Choroid plexus epithelial cell (primary cell): ENCODE results near the gene SLC9A5.
A peak's percentile ranks its signal among the peaks of the same experiment; 100 is the strongest.

Experiments used
- DNase-seq: peaks from one replicate; pipeline ENCODE4 v3.0.0-alpha.2; 2010; ENCODE audit warnings: low read depth
- H3K4me3 ChIP-seq: 2 replicates; pipeline ENCODE4 v1.5.1; 2011; ENCODE audit warnings: low read depth, mild to moderate bottlenecking, control low read depth, low read length, moderate library complexity
- CTCF ChIP-seq: conservative IDR thresholded peaks from 2 replicates; pipeline ENCODE4 v1.5.1; 2011; ENCODE audit warnings: low read depth, mild to moderate bottlenecking, control low read depth, inconsistent platforms, low read length, moderate library complexity

Gene SLC9A5

GRCh38 chr16:67242138-67242730, 6.5 kb upstream of the SLC9A5 start:
- no peak for TF ChIP-seq CTCF
- DNase-seq = no peak
- no peak overlapping the region for H3K4me3 ChIP-seq

- TF ChIP-seq CTCF = no peak
- no peak overlapping the region for H3K4me3 ChIP-seq
- no peak for DNase-seq
Measured at GRCh38 chr16:67243481-67243880, 5.3 kb upstream of the SLC9A5 start.

GRCh38 chr16:67244387-67245185, 4.2 kb upstream of the SLC9A5 start:
- TF ChIP-seq CTCF = no peak
- peak; percentile 88 for DNase-seq
- peak overlapping the region; percentile 12 for H3K4me3 ChIP-seq

- H3K4me3 ChIP-seq = peak overlapping the region; percentile 18
- no peak for TF ChIP-seq CTCF
- no peak for DNase-seq
Measured at GRCh38 chr16:67245186-67245585, 3.6 kb upstream of the SLC9A5 start.

GRCh38 chr16:67245674-67246080, 3.1 kb upstream of the SLC9A5 start:
- H3K4me3 ChIP-seq = peak overlapping the region; percentile 72
- no peak for DNase-seq
- TF ChIP-seq CTCF = no peak

- peak; percentile 60 for TF ChIP-seq CTCF
- peak; percentile 97 for DNase-seq
- peak overlapping the region; percentile 72 for H3K4me3 ChIP-seq
Measured at GRCh38 chr16:67246081-67246755, 2.6 kb upstream of the SLC9A5 start.
